ENCODE measurements around the gene STRIP1.
A peak's percentile ranks its signal among the peaks of the same experiment; 100 is the strongest.

The STRIP1 gene

GRCh38 chr1:110068646-110069403 is 34.4 kb downstream of the STRIP1 start:
- H2BK12ac ChIP-seq (ENCODE audit: low read length in 2 of 2), result no peak overlapping the region
- H2AK5ac ChIP-seq (ENCODE audit: low read length, severe bottlenecking), result no peak overlapping the region
- H3K4ac ChIP-seq (ENCODE audit: low read depth in 1 of 2, low read length in 2 of 2), result no peak overlapping the region
- H3K36me3 ChIP-seq (ENCODE audit: control insufficient read depth in 1 of 2, insufficient read depth in 2 of 2, low read depth in 1 of 2, low read length in 2 of 2), result peaks cover 0 to 1% of the 10 kb centered on the region in 2 experiments
- no peak overlapping the region for H3K14ac ChIP-seq (ENCODE audit: low read length in 2 of 2)
- under 1% methylated on average over 59 of the region's 68 CpGs for WGBS
- H3K27me3 ChIP-seq (ENCODE audit: control insufficient read depth in 1 of 2, insufficient read depth in 1 of 2, low read length in 2 of 2), result peaks cover 70 to 90% of the 10 kb centered on the region in 2 experiments
- H3K27ac ChIP-seq (ENCODE audit: low read length, poor library complexity, severe bottlenecking), result no peak overlapping the region
- H3K9ac ChIP-seq (ENCODE audit: low read length), result no peak overlapping the region
- H2BK15ac ChIP-seq (ENCODE audit: low read depth, poor library complexity, severe bottlenecking), result no peak overlapping the region
- peak overlapping the region; percentile 29 for H4K91ac ChIP-seq (ENCODE audit: low read length)
- peak overlapping the region in 1 of 2 experiments; percentile 74 for H3K23ac ChIP-seq (ENCODE audit: low read length in 2 of 2)
- H4K8ac ChIP-seq (ENCODE audit: low read length), result no peak overlapping the region
- H2AFZ ChIP-seq (ENCODE audit: low read depth, low read length), result no peak overlapping the region
- H3K9me3 ChIP-seq (ENCODE audit: control insufficient read depth, low read length), result peaks cover 3% of the 10 kb centered on the region
- peak; percentile 26 for DNase-seq
- H2BK5ac ChIP-seq (ENCODE audit: low read depth, low read length, poor library complexity, severe bottlenecking), result no peak overlapping the region
- H2BK120ac ChIP-seq (ENCODE audit: low read depth, low read length), result no peak overlapping the region
- peaks cover 25% of the 10 kb centered on the region for H3K4me1 ChIP-seq (ENCODE audit: control insufficient read depth, insufficient read depth, low read depth, low read length)
- no peaks in the 10 kb centered on the region for H3K79me1 ChIP-seq (replicated peaks; ENCODE audit: low read length, poor library complexity, severe bottlenecking)
- no peak overlapping the region for H3K4me3 ChIP-seq (ENCODE audit: insufficient read depth in 1 of 2, low read depth in 1 of 2, low read length in 2 of 2)
- no peak overlapping the region for H3K18ac ChIP-seq (ENCODE audit: low read depth in 1 of 2, low read length in 2 of 2)
- no peak overlapping the region for H3K4me2 ChIP-seq (ENCODE audit: low read length, poor library complexity, severe bottlenecking)

- 12% methylated on average over 61 of the region's 64 CpGs for WGBS
- Histone ChIP-seq H2AFZ (ENCODE audit: low read depth, low read length) (no peak overlapping the region), H3K4ac (ENCODE audit: low read depth in 1 of 2, low read length in 2 of 2) (no peak overlapping the region), H3K9ac (ENCODE audit: low read length) (no peak overlapping the region), H3K4me3 (ENCODE audit: insufficient read depth in 1 of 2, low read depth in 1 of 2, low read length in 2 of 2) (peak overlapping the region in 1 of 2 experiments; percentile 11), H3K27me3 (ENCODE audit: control insufficient read depth in 1 of 2, insufficient read depth in 1 of 2, low read length in 2 of 2) (peaks cover 76 to 94% of the 10 kb centered on the region in 2 experiments), H3K27ac (ENCODE audit: low read length, poor library complexity, severe bottlenecking) (no peak overlapping the region), H2AK5ac (ENCODE audit: low read length, severe bottlenecking) (no peak overlapping the region), H2BK120ac (ENCODE audit: low read depth, low read length) (no peak overlapping the region), H4K8ac (ENCODE audit: low read length) (no peak overlapping the region), H3K18ac (ENCODE audit: low read depth in 1 of 2, low read length in 2 of 2) (no peak overlapping the region), H3K14ac (ENCODE audit: low read length in 2 of 2) (no peak overlapping the region), H3K4me1 (ENCODE audit: control insufficient read depth, insufficient read depth, low read depth, low read length) (peaks cover 25% of the 10 kb centered on the region), H3K23ac (ENCODE audit: low read length in 2 of 2) (no peak overlapping the region), H2BK5ac (ENCODE audit: low read depth, low read length, poor library complexity, severe bottlenecking) (no peak overlapping the region), H3K4me2 (ENCODE audit: low read length, poor library complexity, severe bottlenecking) (no peak overlapping the region), H2BK12ac (ENCODE audit: low read length in 2 of 2) (no peak overlapping the region), H4K91ac (ENCODE audit: low read length) (no peak overlapping the region), H3K79me1 (replicated peaks; ENCODE audit: low read length, poor library complexity, severe bottlenecking) (no peaks in the 10 kb centered on the region), H3K9me3 (ENCODE audit: control insufficient read depth, low read length) (peaks cover 3% of the 10 kb centered on the region), H2BK15ac (ENCODE audit: low read depth, poor library complexity, severe bottlenecking) (no peak overlapping the region), H3K36me3 (ENCODE audit: control insufficient read depth in 1 of 2, insufficient read depth in 2 of 2, low read depth in 1 of 2, low read length in 2 of 2) (no peaks in the 10 kb centered on the region)
- DNase-seq, result peak; percentile 18
Observed at GRCh38 chr1:110069404-110070281, 35.2 kb downstream of the STRIP1 start.

- H3K9me3 ChIP-seq (ENCODE audit: control insufficient read depth, low read length), result peaks cover 3% of the 10 kb centered on the region
- H3K27me3 ChIP-seq (ENCODE audit: control insufficient read depth in 1 of 2, insufficient read depth in 1 of 2, low read length in 2 of 2), result peaks cover 76 to 94% of the 10 kb centered on the region in 2 experiments
- no peak overlapping the region for H3K18ac ChIP-seq (ENCODE audit: low read depth in 1 of 2, low read length in 2 of 2)
- no peak overlapping the region for H4K91ac ChIP-seq (ENCODE audit: low read length)
- H4K8ac ChIP-seq (ENCODE audit: low read length), result no peak overlapping the region
- H2BK12ac ChIP-seq (ENCODE audit: low read length in 2 of 2), result no peak overlapping the region
- no peak overlapping the region for H2BK15ac ChIP-seq (ENCODE audit: low read depth, poor library complexity, severe bottlenecking)
- no peak overlapping the region for H2BK120ac ChIP-seq (ENCODE audit: low read depth, low read length)
- no peak overlapping the region for H3K14ac ChIP-seq (ENCODE audit: low read length in 2 of 2)
- H2BK5ac ChIP-seq (ENCODE audit: low read depth, low read length, poor library complexity, severe bottlenecking), result no peak overlapping the region
- peaks cover 25% of the 10 kb centered on the region for H3K4me1 ChIP-seq (ENCODE audit: control insufficient read depth, insufficient read depth, low read depth, low read length)
- H3K23ac ChIP-seq (ENCODE audit: low read length in 2 of 2), result no peak overlapping the region
- WGBS, result 4% methylated on average over 33 of the region's 52 CpGs
- no peak overlapping the region for H2AK5ac ChIP-seq (ENCODE audit: low read length, severe bottlenecking)
- no peak for DNase-seq
- no peak overlapping the region for H3K9ac ChIP-seq (ENCODE audit: low read length)
- no peaks in the 10 kb centered on the region for H3K36me3 ChIP-seq (ENCODE audit: control insufficient read depth in 1 of 2, insufficient read depth in 2 of 2, low read depth in 1 of 2, low read length in 2 of 2)
- H3K27ac ChIP-seq (ENCODE audit: low read length, poor library complexity, severe bottlenecking), result no peak overlapping the region
- H3K4me2 ChIP-seq (ENCODE audit: low read length, poor library complexity, severe bottlenecking), result no peak overlapping the region
- H3K4ac ChIP-seq (ENCODE audit: low read depth in 1 of 2, low read length in 2 of 2), result no peak overlapping the region
- no peak overlapping the region for H2AFZ ChIP-seq (ENCODE audit: low read depth, low read length)
- no peak overlapping the region for H3K4me3 ChIP-seq (ENCODE audit: insufficient read depth in 1 of 2, low read depth in 1 of 2, low read length in 2 of 2)
- H3K79me1 ChIP-seq (replicated peaks; ENCODE audit: low read length, poor library complexity, severe bottlenecking), result no peaks in the 10 kb centered on the region
Observed at GRCh38 chr1:110070282-110070669, 35.9 kb downstream of the STRIP1 start.

- no peak for DNase-seq
- H3K14ac ChIP-seq (ENCODE audit: low read length in 2 of 2), result no peak within 1 kb of the TSS
Observed at GRCh38 chr1:110070671-110071242, 36.3 kb downstream of the STRIP1 start, which contains the start of gene ALX3. Gene ALX3, minus strand, starts transcription at chr1:110070672. Its CDS starts 60 bp downstream, at chr1:110070612.

More at GRCh38 chr1:110070671-110071242, 36.3 kb downstream of the STRIP1 start, which contains the start of gene ALX3:
- H2AK5ac ChIP-seq (ENCODE audit: low read length, severe bottlenecking), result no peak within 1 kb of the TSS
- no peak within 1 kb of the TSS for H3K18ac ChIP-seq (ENCODE audit: low read depth in 1 of 2, low read length in 2 of 2)
- no peak within 1 kb of the TSS for H3K9ac ChIP-seq (ENCODE audit: low read length)
- H2AFZ ChIP-seq (ENCODE audit: low read depth, low read length), result no peak within 1 kb of the TSS
- H3K4me2 ChIP-seq (ENCODE audit: low read length, poor library complexity, severe bottlenecking), result no peak within 1 kb of the TSS
- H2BK12ac ChIP-seq (ENCODE audit: low read length in 2 of 2), result no peak within 1 kb of the TSS
- no peak within 1 kb of the TSS for H3K4me3 ChIP-seq (ENCODE audit: insufficient read depth in 1 of 2, low read depth in 1 of 2, low read length in 2 of 2)
- no peak within 1 kb of the TSS for H4K8ac ChIP-seq (ENCODE audit: low read length)
- peaks cover 3% of the 10 kb centered on the region for H3K9me3 ChIP-seq (ENCODE audit: control insufficient read depth, low read length)
- no peak within 1 kb of the TSS for H4K91ac ChIP-seq (ENCODE audit: low read length)
- H3K4ac ChIP-seq (ENCODE audit: low read depth in 1 of 2, low read length in 2 of 2), result no peak within 1 kb of the TSS
- H3K27ac ChIP-seq (ENCODE audit: low read length, poor library complexity, severe bottlenecking), result no peak within 1 kb of the TSS
- H2BK5ac ChIP-seq (ENCODE audit: low read depth, low read length, poor library complexity, severe bottlenecking), result no peak within 1 kb of the TSS
- peaks cover 25% of the 10 kb centered on the region for H3K4me1 ChIP-seq (ENCODE audit: control insufficient read depth, insufficient read depth, low read depth, low read length)
- H3K27me3 ChIP-seq (ENCODE audit: control insufficient read depth in 1 of 2, insufficient read depth in 1 of 2, low read length in 2 of 2), result peaks cover 76 to 94% of the 10 kb centered on the region in 2 experiments
- peak within 1 kb of the TSS in 1 of 2 experiments; percentile 42 for H3K23ac ChIP-seq (ENCODE audit: low read length in 2 of 2)
- 21% methylated on average over 10 of the region's 27 CpGs for WGBS
- no peaks in the 10 kb centered on the region for H3K36me3 ChIP-seq (ENCODE audit: control insufficient read depth in 1 of 2, insufficient read depth in 2 of 2, low read depth in 1 of 2, low read length in 2 of 2)
- no peaks in the 10 kb centered on the region for H3K79me1 ChIP-seq (replicated peaks; ENCODE audit: low read length, poor library complexity, severe bottlenecking)
- no peak within 1 kb of the TSS for H2BK120ac ChIP-seq (ENCODE audit: low read depth, low read length)
- no peak within 1 kb of the TSS for H2BK15ac ChIP-seq (ENCODE audit: low read depth, poor library complexity, severe bottlenecking)

Data from mesenchymal stem cell (in vitro differentiated cells and primary cell).